Adipocyte (in vitro differentiated cells): ENCODE data around the gene XXYLT1.
"Not testable (repeated sequence)": the region's sequence is repeated elsewhere in the genome, so short reads cannot be mapped to it uniquely, and the experiment has no call there.

Experiments
- DNase-seq: peaks from one replicate; pipeline ENCODE4 v3.0.0-alpha.2; 2015; ENCODE audit warnings: low read depth
- H3K27me3 ChIP-seq: replicated peaks from 2 replicates; pipeline ENCODE4 v1.7.0; 2013; ENCODE audit warnings: mild to moderate bottlenecking, low read length, moderate library complexity; ENCODE audit not compliant: control insufficient read depth, insufficient read depth
- H3K36me3 ChIP-seq: 2 replicates; pipeline ENCODE4 v1.7.0; 2013; ENCODE audit warnings: low read length, mild to moderate bottlenecking, moderate library complexity; ENCODE audit not compliant: control insufficient read depth, insufficient read depth, severe bottlenecking
- H3K4me1 ChIP-seq: 2 replicates; pipeline ENCODE4 v1.7.0; 2013; ENCODE audit warnings: mild to moderate bottlenecking, low read length, moderate library complexity; ENCODE audit not compliant: control insufficient read depth, insufficient read depth
- H3K4me3 ChIP-seq: 2 replicates; pipeline ENCODE4 v1.7.0; 2013; ENCODE audit warnings: mild to moderate bottlenecking, low read length, moderate library complexity
- H3K9ac ChIP-seq: 2 replicates; pipeline ENCODE4 v1.7.0; 2013; ENCODE audit warnings: mild to moderate bottlenecking, low read length, moderate library complexity
- H3K9me3 ChIP-seq: 2 replicates; pipeline ENCODE4 v1.7.0; 2013; ENCODE audit warnings: mild to moderate bottlenecking, low read length, moderate library complexity; ENCODE audit not compliant: control insufficient read depth

Gene XXYLT1

DNA sequence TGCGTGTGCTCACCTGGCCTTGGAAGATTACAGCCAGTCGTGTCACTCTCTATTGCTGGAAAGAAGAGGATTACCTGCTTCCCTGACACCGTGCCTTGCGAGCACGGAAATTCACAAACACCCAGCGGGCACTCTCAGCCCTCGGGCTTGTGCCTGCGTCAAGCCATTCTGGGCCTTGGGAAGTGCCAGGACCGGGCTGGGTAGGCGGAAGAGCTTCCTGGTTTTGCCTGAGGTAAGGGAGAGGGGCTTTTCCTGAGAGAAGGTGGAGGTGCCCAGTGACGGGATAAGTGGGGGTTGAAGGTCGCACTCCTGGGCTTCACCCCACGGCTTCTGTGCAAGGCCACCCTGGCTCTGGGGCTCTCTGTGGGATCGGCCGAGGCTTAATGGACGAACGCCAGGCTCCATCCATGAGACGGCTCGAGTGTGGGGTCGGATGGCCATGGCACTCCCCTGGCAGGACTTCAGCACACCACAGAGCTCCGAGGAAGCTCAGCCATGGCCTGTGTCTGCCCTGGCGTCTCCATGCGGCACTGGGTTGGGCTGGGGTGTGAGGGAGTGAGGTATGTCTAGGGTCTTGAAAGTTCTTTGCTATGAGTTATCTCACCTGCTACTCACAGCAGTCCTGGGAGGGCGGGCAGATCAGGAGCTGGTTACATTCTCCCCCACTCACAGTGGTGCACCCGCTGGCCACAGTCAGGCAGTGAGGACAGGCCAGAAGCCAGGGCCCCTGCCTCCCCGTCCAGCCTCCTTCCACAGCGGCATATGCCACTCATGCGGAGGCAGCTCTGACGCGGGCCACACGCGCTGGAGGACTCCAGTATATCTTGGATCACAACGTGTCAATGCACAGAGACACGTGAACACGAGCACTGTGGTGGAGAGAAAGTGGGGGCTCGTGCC, 209.0 kb downstream of the XXYLT1 start:
- H3K9me3 ChIP-seq: no peaks in the 10 kb centered on the region
- no peaks in the 10 kb centered on the region for H3K36me3 ChIP-seq
- no peak overlapping the region for H3K4me3 ChIP-seq
- no peak for DNase-seq
- no peaks in the 10 kb centered on the region for H3K4me1 ChIP-seq
- no peak overlapping the region for H3K9ac ChIP-seq
- peaks cover 41% of the 10 kb centered on the region for H3K27me3 ChIP-seq

DNA sequence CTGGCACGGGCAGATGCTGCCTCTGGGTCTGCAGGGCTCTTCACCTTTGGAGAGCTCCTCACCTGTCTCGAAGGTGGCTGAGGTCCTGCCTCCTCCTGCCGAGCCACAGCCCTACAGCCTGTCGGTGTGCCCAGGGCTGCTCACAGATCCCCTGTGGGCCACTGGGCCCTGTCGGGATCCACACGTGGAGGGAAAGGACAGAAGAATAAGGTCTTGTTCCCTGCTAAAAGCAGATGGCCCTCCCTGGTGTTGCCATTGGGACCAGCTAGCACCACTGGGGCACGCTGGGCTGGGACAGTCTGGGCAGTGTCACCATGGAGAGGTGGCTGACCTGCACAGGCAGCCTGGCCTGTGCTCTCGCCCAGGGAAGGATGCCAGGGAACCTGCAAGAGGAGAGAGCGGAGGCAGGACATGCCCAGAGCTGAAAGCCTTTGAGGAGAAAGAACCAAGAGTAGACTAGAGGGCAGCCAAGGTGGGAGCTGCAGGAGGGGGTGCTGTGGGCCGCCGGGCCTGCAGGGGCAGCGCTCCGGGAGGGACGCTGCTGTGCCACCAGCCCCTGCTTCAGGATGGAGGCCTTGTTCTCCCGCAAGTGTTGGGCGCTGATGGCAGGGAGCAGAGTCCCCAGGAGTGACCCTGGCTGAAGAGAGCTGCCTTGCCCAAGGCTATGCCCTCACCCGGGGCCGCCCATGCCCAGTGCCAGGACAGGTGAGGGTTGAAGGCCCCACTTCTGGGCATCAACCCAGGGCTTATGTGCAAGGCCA, 210.2 kb downstream of the XXYLT1 start:
- DNase-seq: no peak
- Histone ChIP-seq H3K9ac (no peak overlapping the region), H3K9me3 (no peaks in the 10 kb centered on the region), H3K27me3 (peaks cover 52% of the 10 kb centered on the region), H3K4me1 (no peaks in the 10 kb centered on the region), H3K4me3 (no peak overlapping the region), H3K36me3 (no peaks in the 10 kb centered on the region)

DNA sequence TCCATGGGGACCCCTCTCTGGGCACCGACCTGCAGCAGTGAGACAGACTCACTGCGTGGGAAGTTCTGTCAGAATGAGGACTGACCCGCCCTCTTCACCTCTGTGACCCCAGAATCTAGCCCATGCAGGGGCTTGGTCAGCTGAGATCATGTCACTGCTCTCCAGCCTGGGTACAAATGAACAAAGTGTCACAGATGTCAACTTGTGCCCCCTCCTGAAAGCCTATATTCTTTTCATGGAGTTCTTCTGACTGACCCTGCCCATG, 210.8 kb downstream of the XXYLT1 start:
- no peak for DNase-seq
- no peaks in the 10 kb centered on the region for H3K4me1 ChIP-seq
- no peaks in the 10 kb centered on the region for H3K9me3 ChIP-seq
- no peak overlapping the region for H3K9ac ChIP-seq
- H3K4me3 ChIP-seq: no peak overlapping the region
- no peaks in the 10 kb centered on the region for H3K36me3 ChIP-seq
- H3K27me3 ChIP-seq: peaks cover 57% of the 10 kb centered on the region

DNA sequence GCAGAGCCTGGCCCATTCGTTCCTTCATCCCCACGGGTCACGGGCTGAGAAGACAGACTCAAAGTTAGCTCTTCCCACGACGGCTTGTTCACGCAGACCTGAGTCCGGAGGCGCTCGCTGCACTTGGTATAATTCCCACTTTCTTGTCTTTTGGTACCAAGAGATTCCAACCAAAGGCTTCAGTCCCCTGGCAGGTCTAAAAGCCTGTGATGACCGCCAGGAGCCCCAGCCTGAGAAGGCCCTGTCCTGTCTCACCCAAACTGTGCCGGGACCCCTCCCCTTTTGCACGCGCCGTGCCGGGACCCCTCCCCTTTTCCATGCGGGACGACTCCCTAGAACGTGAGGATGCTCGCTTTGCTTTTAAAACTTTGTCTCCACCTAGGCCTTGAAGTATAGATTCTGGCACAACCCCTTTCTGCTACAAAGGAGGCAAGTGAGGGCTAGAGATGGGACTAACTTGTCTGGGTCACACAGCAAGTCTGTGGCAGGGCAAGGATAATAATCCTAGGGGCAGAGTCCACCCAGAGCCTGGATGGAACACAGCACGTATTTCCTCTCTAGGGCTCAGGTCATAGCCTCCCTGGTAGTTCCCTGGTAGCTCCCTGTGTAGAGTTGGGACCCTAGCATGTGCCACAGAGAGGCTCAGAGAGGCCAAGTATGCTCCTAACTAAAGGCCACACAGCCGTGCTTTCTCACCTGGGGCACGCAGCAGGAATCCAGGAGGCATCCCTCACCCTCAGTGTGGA, 211.3 kb downstream of the XXYLT1 start:
- Histone ChIP-seq H3K4me3 (no peak overlapping the region), H3K36me3 (no peaks in the 10 kb centered on the region), H3K9me3 (no peaks in the 10 kb centered on the region), H3K9ac (no peak overlapping the region), H3K4me1 (no peaks in the 10 kb centered on the region), H3K27me3 (peaks cover 61% of the 10 kb centered on the region)
- DNase-seq: no peak

DNA sequence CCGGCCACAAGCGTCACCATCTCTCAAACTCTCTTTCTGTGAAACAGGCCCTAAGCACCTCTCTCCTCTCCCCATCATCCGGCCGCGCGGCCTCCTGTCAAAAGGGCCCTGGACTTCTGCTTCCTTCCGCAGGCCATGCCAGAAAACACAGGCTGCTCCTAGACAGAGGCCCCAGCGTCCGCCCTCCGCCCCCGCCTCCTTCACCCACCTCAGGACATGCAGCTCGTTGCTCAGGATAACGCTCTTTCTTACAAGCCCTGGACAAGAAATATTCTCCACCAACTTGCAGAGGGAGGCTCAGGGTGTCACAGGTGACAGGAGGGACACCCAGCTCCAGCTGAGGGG, 212.0 kb downstream of the XXYLT1 start:
- peaks cover 63% of the 10 kb centered on the region for H3K27me3 ChIP-seq
- H3K4me1 ChIP-seq: no peaks in the 10 kb centered on the region
- H3K4me3 ChIP-seq: no peak overlapping the region

DNA sequence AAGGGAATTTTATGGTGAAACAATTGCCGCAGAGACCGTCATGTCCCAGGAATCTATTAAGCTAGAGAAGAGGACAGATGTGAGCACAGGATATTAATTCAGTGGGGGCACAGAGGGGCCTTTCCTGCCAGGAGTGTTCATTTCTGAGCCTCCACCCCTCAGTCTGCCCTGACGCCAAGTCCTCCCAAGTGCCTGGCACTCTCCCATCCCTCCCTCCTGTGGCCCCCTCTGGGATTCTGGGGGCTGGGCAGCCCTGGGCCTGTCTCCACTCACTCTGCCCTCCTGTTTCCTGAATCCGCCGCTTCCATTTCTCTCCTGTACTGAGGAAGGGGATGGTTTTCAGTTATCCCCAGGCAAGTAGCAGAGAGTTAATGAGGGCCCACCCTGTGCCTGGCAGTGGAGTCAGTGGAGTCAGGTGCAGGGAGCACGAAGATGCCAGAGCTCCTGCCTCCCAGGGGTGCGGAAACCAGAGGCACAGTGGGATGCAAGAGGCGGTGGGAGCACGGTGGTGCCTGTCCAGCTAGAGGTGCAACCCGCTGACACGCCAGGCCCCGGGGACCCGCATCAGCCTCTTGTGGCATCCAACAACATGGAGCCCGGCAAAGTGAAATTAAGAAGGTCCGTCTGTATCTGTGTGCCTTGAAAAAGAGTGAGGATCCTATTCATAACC, 212.5 kb downstream of the XXYLT1 start:
- Histone ChIP-seq H3K4me3 (no peak overlapping the region), H3K36me3 (no peaks in the 10 kb centered on the region), H3K9ac (no peak overlapping the region), H3K9me3 (peaks cover 3% of the 10 kb centered on the region), H3K27me3 (peaks cover 63% of the 10 kb centered on the region), H3K4me1 (no peaks in the 10 kb centered on the region)
- DNase-seq: no peak

More for the DNA sequence above, 212.0 kb downstream of the XXYLT1 start:
- Histone ChIP-seq H3K9me3 (peaks cover under 1% of the 10 kb centered on the region), H3K36me3 (no peaks in the 10 kb centered on the region), H3K9ac (no peak overlapping the region)
- DNase-seq: no peak

DNA sequence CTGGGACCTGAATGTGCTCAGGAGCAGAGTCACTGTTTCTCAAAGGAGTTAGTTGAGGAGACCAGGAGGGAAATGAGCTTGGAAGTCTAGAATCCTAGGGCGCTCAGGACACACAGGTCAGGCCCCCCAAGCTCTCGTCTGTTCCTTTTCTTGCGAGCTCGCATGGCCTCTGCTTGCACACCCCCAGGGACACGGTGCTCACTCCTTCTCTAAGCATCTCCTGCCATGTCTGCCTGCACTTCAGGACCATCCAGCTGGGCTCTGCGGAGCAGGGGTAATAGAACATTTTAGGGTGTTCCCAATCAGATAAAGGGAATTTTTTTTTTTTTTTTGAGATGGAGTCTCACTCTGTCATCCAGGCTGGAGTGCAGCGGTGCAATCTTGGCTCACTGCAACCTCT, 213.2 kb downstream of the XXYLT1 start:
- DNase-seq: no peak
- peaks cover 66% of the 10 kb centered on the region for H3K27me3 ChIP-seq
- no peaks in the 10 kb centered on the region for H3K36me3 ChIP-seq
- no peak overlapping the region for H3K9ac ChIP-seq
- H3K4me1 ChIP-seq: no peaks in the 10 kb centered on the region
- H3K9me3 ChIP-seq: peaks cover 7% of the 10 kb centered on the region
- no peak overlapping the region for H3K4me3 ChIP-seq

DNA sequence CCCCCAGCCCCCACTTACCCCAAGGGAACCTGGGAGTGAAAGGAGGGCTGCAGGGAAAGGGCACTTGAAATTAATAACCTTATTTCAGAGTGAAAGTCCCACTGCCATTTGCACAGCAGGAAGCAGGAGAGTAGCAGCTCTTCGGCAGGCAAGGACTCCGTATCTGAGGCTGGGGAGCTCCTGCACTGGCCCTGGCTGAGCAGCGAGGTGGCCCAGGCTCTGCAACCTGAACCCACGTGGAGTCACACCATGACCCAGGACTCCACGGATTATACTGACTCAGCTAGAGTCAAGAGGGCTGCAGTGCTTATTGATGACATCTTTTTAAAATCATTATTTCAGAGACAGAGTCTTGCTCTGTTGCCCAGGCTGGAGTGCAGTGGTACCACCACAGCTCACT, 214.5 kb downstream of the XXYLT1 start:
- no peaks in the 10 kb centered on the region for H3K36me3 ChIP-seq
- H3K9me3 ChIP-seq: peaks cover 7% of the 10 kb centered on the region
- DNase-seq: no peak
- peaks cover 55% of the 10 kb centered on the region for H3K27me3 ChIP-seq
- H3K4me3 ChIP-seq: no peak overlapping the region
- no peak overlapping the region for H3K9ac ChIP-seq
- no peaks in the 10 kb centered on the region for H3K4me1 ChIP-seq

DNA sequence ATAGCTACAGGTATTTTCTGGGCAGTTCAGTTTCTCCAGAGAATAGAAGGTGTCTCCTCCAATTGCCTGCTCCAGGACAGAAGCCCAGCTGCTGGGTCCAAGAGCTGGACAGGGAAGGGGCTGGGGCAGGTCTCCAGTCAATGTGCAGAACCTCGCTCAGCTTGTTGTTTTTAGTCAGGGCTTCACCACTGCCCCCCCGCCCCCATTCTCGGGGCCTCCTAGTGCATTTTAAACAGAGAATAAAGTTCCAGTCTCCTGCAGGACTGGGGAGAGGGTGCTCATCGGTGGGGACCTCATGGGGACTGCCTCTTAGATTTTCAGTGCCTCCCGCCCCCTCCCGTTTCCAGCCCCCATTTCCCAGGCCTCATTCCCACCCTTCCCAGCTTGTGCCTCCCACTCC, 216.6 kb downstream of the XXYLT1 start:
- DNase-seq: no peak
- no peaks in the 10 kb centered on the region for H3K4me1 ChIP-seq
- H3K9ac ChIP-seq: no peak overlapping the region
- H3K4me3 ChIP-seq: no peak overlapping the region
- no peaks in the 10 kb centered on the region for H3K36me3 ChIP-seq
- H3K9me3 ChIP-seq: peaks cover 7% of the 10 kb centered on the region
- H3K27me3 ChIP-seq: peaks cover 56% of the 10 kb centered on the region

DNA sequence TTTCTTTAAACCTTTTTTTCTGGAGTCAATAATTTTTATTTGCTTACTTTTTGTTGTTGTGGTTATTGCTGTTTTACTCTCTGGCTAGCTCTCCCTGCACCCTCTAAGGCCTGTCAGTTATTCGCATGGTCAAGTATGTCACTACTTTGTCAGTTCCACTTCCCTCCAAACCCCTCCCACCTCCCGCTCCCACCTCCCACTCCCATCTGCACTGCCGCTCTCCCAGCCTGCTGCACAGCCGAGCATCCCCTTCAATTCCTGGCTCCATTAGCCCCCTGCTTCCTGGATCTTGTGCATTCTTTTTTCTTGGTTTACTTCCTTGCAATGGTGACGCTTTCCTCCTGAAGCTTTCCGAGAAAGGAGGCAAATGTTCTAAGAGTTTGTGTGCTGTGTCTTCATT, 218.0 kb downstream of the XXYLT1 start:
- H3K36me3 ChIP-seq: no peaks in the 10 kb centered on the region
- H3K9ac ChIP-seq: no peak overlapping the region
- H3K4me3 ChIP-seq: no peak overlapping the region
- no peaks in the 10 kb centered on the region for H3K4me1 ChIP-seq
- H3K9me3 ChIP-seq: peaks cover 7% of the 10 kb centered on the region
- DNase-seq: no peak
- H3K27me3 ChIP-seq: peaks cover 56% of the 10 kb centered on the region

DNA sequence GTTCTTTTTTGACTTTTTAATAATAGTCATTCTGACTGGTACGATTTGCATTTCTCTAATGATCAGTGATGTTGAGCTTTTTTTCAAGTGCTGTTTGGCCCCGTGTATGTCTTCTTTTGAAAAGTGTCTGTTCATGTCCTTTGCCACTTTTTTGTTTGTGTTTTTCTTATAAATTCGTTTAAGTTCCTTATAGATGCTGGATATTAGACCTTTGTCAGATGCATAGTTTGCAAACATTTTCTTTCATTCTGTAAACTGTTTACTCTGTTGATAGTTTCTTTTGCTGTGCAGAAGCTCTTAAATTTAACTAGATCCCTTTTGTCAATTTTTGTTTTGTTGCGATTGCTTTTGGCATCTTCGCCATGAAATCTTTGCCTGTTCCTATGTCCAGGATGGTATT, 220.7 kb downstream of the XXYLT1 start:
- not testable (repeated sequence) for DNase-seq, H3K36me3 ChIP-seq, H3K9me3 ChIP-seq, H3K4me3 ChIP-seq, H3K9ac ChIP-seq, H3K4me1 ChIP-seq
- H3K27me3 ChIP-seq: peaks cover 43% of the 10 kb centered on the region
